Endothelial cell of umbilical vein (primary cell): ENCODE results near the gene LSM14A. TPM values are rescaled to one million over a fixed set of nuclear protein-coding genes. Genes with fewer than 3 reads are reported as not detected.

Experiments
- BruUV-seq: library from RNA; stranded (reverse); fragments of 400-500 nt; replicated peaks from 2 replicates; lab custom pipeline; 2021; lab: Mats Ljungman, UMichigan
- CTCF ChIA-PET: fragments of 300-600, 350-600 bp; sonication (Branson Sonifier 250); formaldehyde crosslinking; loops from one replicate; lab custom pipeline; 2021; ENCODE audit warnings: antibody characterized with exemption, inconsistent platforms; lab: Charles Lee
- POLR2A ChIA-PET: fragments of 300-600, 350-600 bp; sonication (Branson Sonifier 250); formaldehyde crosslinking; loops from one replicate; lab custom pipeline; 2021; ENCODE audit warnings: antibody characterized with exemption, inconsistent platforms; lab: Charles Lee
- DNase-seq: peaks from one replicate; pipeline ENCODE4 v3.0.0-alpha.2; 2011; ENCODE audit warnings: low read depth, low spot score
- FAIRE-seq: peaks from 2 replicates; lab custom pipeline; 2011; peaks lifted over from hg19 to GRCh38; lab: Jason Lieb, UNC
- H2AFZ ChIP-seq: 2 replicates; pipeline ENCODE4 v1.6.0; 2012; ENCODE audit warnings: low read depth, low read length, control low read depth, inconsistent platforms
- H3K27ac ChIP-seq: 2 replicates; pipeline ENCODE4 v1.5.1; 2011; ENCODE audit warnings: low read depth, mild to moderate bottlenecking, control low read depth, low read length, moderate library complexity; ENCODE audit not compliant: insufficient read depth
- H3K27me3 ChIP-seq, 2 experiments: 2 replicates each; pipeline versions ENCODE4 v1.6.0 to v1.6.1; 2011; ENCODE audit warnings: low read length in 2 of 2, mixed read lengths in 1 of 2; ENCODE audit not compliant: control insufficient read depth in 2 of 2, insufficient read depth in 2 of 2
- H3K36me3 ChIP-seq, 2 experiments: 2 replicates in 1 of 2; 3 replicates in 1 of 2; pipeline ENCODE4 v1.5.1; 2011; ENCODE audit warnings: low read length in 2 of 2, mild to moderate bottlenecking in 1 of 2, moderate library complexity in 1 of 2; ENCODE audit not compliant: control insufficient read depth in 2 of 2, insufficient read depth in 2 of 2; ENCODE audit errors: extremely low read depth in 1 of 2
- H3K4me1 ChIP-seq: 3 replicates; pipeline ENCODE4 v1.5.1; 2011; ENCODE audit warnings: mild to moderate bottlenecking, low read length; ENCODE audit not compliant: control insufficient read depth, insufficient read depth; ENCODE audit errors: extremely low read depth
- H3K4me2 ChIP-seq: 2 replicates; pipeline ENCODE4 v1.6.1; 2011; ENCODE audit warnings: low read length, control low read depth, mixed read lengths; ENCODE audit not compliant: insufficient read depth
- H3K4me3 ChIP-seq, 3 experiments: fragments of 200-600 bp in 1 of 3; sonication (generic), shearing (Covaris generic) in 1 of 3; replicated peaks in 1 of 3; 2 replicates each; pipeline ENCODE4 v1.5.1; 2011 to 2016; ENCODE audit warnings: control low read depth in 3 of 3, low read length in 3 of 3, mild to moderate bottlenecking in 2 of 3, inconsistent platforms in 1 of 3, low read depth in 1 of 3, moderate library complexity in 1 of 3; ENCODE audit not compliant: insufficient read depth in 1 of 3
- H3K79me2 ChIP-seq: 2 replicates; pipeline ENCODE4 v1.6.0; 2012; ENCODE audit warnings: low read length, inconsistent platforms; ENCODE audit not compliant: control insufficient read depth, insufficient read depth
- H3K9ac ChIP-seq: replicated peaks from 2 replicates; pipeline ENCODE3; 2011; ENCODE audit warnings: low read length, control low read depth; ENCODE audit not compliant: insufficient read depth; ENCODE audit errors: extremely low read depth
- H3K9me1 ChIP-seq: replicated peaks from 3 replicates; pipeline ENCODE4 v1.6.0; 2011; ENCODE audit warnings: mild to moderate bottlenecking, low read length; ENCODE audit not compliant: control insufficient read depth, insufficient read depth; ENCODE audit errors: extremely low read depth
- H3K9me3 ChIP-seq: replicated peaks from 2 replicates; pipeline ENCODE4 v1.5.1; 2012; ENCODE audit warnings: low read length, inconsistent platforms; ENCODE audit not compliant: control insufficient read depth, insufficient read depth
- H4K20me1 ChIP-seq: replicated peaks from 2 replicates; pipeline ENCODE3; 2011; ENCODE audit warnings: mild to moderate bottlenecking, low read length; ENCODE audit not compliant: control insufficient read depth, insufficient read depth; ENCODE audit errors: extremely low read depth
- EZH2 ChIP-seq: IDR thresholded peaks from 2 replicates; pipeline ENCODE4 v1.6.1; 2012; ENCODE audit warnings: borderline replicate concordance, low read depth, mild to moderate bottlenecking, moderate library complexity, low read length, inconsistent platforms; ENCODE audit not compliant: severe bottlenecking
- FOS ChIP-seq: IDR thresholded peaks from 2 replicates; pipeline ENCODE4 v1.6.1; 2011; ENCODE audit warnings: mild to moderate bottlenecking, low read length, moderate library complexity, borderline replicate concordance; ENCODE audit not compliant: insufficient read depth
- GATA2 ChIP-seq: IDR thresholded peaks from 2 replicates; pipeline ENCODE4 v1.7.0; 2011; ENCODE audit warnings: low read depth, mild to moderate bottlenecking, moderate library complexity, mixed read lengths, low read length; ENCODE audit not compliant: insufficient read length, insufficient read depth
- JUN ChIP-seq: IDR thresholded peaks from 2 replicates; pipeline ENCODE4 v1.6.1; 2011; ENCODE audit warnings: borderline replicate concordance, low read depth; ENCODE audit not compliant: insufficient read length, insufficient read depth
- POLR2AphosphoS5 ChIP-seq: IDR thresholded peaks from 2 replicates; pipeline ENCODE4 v1.6.1; 2012; ENCODE audit warnings: low read depth, mild to moderate bottlenecking, control low read depth, low read length, moderate library complexity; ENCODE audit not compliant: insufficient read depth
- dilution Hi-C: fragments of 300-500 bp; cut with MboI; formaldehyde crosslinking; loops from one replicate; pipeline ENCODE4 v1.15.0; 2019; ENCODE audit warnings: low sequenced_read_pairs; ENCODE audit not compliant: extremely low pct_ligation_motif_present
- intact Hi-C: fragments of 100-400 bp; cut with micrococcal nuclease; formaldehyde crosslinking; loops from one replicate; pipeline ENCODE4 v1.10.0; 2022
- polyA plus RNA-seq, 4 experiments: library from polyadenylated mRNA; depleted of rRNA in 3 of 4; stranded (reverse) in 3 of 4; unstranded in 1 of 4; fragments of >200 nt; gene quantifications; 2 replicates each; pipeline versions ENCODE4 v1.2.1 to v1.2.3, GENCODE V29; 2011 to 2012; ENCODE audit warnings: missing spikeins in 1 of 4
- total RNA-seq: library from RNA; stranded (reverse); gene quantifications from 2 replicates; pipeline ENCODE4 v1.2.3, GENCODE V29; 2021
- TF ChIP-seq, protein P1 (sequence below): IDR thresholded peaks from 2 replicates; pipeline ENCODE4 v1.6.1; 2011; ENCODE audit not compliant: insufficient read depth, insufficient read length
- TF ChIP-seq, protein P2 (sequence below), 2 donors: IDR thresholded peaks; 1 replicate in 1 of 2; 2 replicates in 1 of 2; pipeline ENCODE4 v1.5.1; 2011; ENCODE audit warnings: low read length in 2 of 2, mild to moderate bottlenecking in 2 of 2, moderate library complexity in 2 of 2, control low read depth in 1 of 2, inconsistent platforms in 1 of 2, low read depth in 1 of 2; ENCODE audit not compliant: insufficient read depth in 1 of 2; ENCODE audit errors: extremely low read depth in 1 of 2

Gene LSM14A
- total and polyA plus RNA-seq, 2 donors (not counting 3 experiments of a cell fraction or from before 2014, with no cell fraction given) = 96.7 to 122 TPM

- Histone ChIP-seq H3K4me1 (peaks cover 55% of the 10 kb centered on the region), H3K9me3 (no peaks in the 10 kb centered on the region), H3K4me3 (no peak overlapping the region), H3K36me3 (peaks cover 2% of the 10 kb centered on the region in 2 experiments), H3K4me2 (peak overlapping the region; percentile 57), H3K27ac (peak overlapping the region; percentile 3), H2AFZ (no peak overlapping the region), H3K9ac (peak overlapping the region; percentile 4), H3K27me3 (no peaks in the 10 kb centered on the region), H3K79me2 (peaks cover 78% of the 10 kb centered on the region), H3K9me1 (no peaks in the 10 kb centered on the region), H4K20me1 (no peaks in the 10 kb centered on the region)
- CTCF ChIA-PET = interaction anchor here (0.8 to 1.3 kb wide), 4 partner anchors 13 to 59 kb away, joined by 3 to 4 read pairs (median 3); no protein-coding TSS in a partner anchor
- BruUV-seq = no TSS peak
- dilution Hi-C loops (no loop called here), intact Hi-C loops (no loop called here)
- no peak for DNase-seq
- POLR2A ChIA-PET = no interaction called here
- no peak for FAIRE-seq
- TF ChIP-seq, protein P1, sequence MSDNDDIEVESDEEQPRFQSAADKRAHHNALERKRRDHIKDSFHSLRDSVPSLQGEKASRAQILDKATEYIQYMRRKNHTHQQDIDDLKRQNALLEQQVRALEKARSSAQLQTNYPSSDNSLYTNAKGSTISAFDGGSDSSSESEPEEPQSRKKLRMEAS = no peak
- TF ChIP-seq JUN = no peak
- TF ChIP-seq GATA2 = no peak
- TF ChIP-seq, protein P2, sequence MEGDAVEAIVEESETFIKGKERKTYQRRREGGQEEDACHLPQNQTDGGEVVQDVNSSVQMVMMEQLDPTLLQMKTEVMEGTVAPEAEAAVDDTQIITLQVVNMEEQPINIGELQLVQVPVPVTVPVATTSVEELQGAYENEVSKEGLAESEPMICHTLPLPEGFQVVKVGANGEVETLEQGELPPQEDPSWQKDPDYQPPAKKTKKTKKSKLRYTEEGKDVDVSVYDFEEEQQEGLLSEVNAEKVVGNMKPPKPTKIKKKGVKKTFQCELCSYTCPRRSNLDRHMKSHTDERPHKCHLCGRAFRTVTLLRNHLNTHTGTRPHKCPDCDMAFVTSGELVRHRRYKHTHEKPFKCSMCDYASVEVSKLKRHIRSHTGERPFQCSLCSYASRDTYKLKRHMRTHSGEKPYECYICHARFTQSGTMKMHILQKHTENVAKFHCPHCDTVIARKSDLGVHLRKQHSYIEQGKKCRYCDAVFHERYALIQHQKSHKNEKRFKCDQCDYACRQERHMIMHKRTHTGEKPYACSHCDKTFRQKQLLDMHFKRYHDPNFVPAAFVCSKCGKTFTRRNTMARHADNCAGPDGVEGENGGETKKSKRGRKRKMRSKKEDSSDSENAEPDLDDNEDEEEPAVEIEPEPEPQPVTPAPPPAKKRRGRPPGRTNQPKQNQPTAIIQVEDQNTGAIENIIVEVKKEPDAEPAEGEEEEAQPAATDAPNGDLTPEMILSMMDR (IDR thresholded peaks at IDR 0.05; ENCODE audit: extremely low read depth in 1 of 2, insufficient read depth in 1 of 2, low read depth in 1 of 2, low read length in 2 of 2) = no peak
- no peak for TF ChIP-seq POLR2AphosphoS5
- TF ChIP-seq EZH2 = no peak
- TF ChIP-seq FOS = no peak
Observed at GRCh38 chr19:34277244-34277643, 104.9 kb downstream of the LSM14A start.
